ENCODE measurements around the gene TCEA3.

DNA sequence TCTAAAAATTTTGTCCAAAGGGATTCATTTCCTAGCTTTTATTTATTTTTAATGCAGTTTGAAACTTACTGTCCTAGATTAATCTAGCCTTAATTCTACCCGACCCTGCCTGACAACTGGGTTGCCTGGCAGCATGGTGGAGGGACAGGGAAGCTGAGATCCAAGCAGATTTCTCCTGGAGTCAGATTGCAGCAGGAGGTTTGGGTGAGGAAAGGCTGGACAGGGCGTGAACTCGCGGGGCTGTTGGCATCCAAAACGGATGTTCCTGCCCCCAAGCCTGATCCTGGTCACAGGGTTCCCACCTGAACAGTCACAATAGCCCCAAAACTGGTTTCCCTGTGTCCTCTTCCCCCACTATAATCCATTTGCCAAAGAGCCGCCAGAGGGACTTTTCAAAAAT lies 23.2 kb downstream of the TCEA3 start:
- no peak for TF ChIP-seq TAF1 (IDR thresholded peaks at IDR 0.05; ENCODE audit: borderline replicate concordance, insufficient read depth, low read length)
- TF ChIP-seq, protein P1, sequence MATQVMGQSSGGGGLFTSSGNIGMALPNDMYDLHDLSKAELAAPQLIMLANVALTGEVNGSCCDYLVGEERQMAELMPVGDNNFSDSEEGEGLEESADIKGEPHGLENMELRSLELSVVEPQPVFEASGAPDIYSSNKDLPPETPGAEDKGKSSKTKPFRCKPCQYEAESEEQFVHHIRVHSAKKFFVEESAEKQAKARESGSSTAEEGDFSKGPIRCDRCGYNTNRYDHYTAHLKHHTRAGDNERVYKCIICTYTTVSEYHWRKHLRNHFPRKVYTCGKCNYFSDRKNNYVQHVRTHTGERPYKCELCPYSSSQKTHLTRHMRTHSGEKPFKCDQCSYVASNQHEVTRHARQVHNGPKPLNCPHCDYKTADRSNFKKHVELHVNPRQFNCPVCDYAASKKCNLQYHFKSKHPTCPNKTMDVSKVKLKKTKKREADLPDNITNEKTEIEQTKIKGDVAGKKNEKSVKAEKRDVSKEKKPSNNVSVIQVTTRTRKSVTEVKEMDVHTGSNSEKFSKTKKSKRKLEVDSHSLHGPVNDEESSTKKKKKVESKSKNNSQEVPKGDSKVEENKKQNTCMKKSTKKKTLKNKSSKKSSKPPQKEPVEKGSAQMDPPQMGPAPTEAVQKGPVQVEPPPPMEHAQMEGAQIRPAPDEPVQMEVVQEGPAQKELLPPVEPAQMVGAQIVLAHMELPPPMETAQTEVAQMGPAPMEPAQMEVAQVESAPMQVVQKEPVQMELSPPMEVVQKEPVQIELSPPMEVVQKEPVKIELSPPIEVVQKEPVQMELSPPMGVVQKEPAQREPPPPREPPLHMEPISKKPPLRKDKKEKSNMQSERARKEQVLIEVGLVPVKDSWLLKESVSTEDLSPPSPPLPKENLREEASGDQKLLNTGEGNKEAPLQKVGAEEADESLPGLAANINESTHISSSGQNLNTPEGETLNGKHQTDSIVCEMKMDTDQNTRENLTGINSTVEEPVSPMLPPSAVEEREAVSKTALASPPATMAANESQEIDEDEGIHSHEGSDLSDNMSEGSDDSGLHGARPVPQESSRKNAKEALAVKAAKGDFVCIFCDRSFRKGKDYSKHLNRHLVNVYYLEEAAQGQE (IDR thresholded peaks at IDR 0.05; ENCODE audit: insufficient read depth in 1 of 2, low read depth in 2 of 2, low read length in 2 of 2), result no peak

Measured in PFSK-1 (cell line).